Activated CD4-positive, alpha-beta T cell treated with anti-CD3 and anti-CD28 coated beads, Interleukin-2, amount 10 ng/mL, durations not matched to agents 24 days and 14 days (primary cell): ENCODE measurements around the gene TBC1D22B. TPM values are rescaled to one million over a fixed set of nuclear protein-coding genes. Genes with fewer than 3 reads are reported as not detected.
A peak's percentile ranks its signal among the peaks of the same experiment; 100 is the strongest.
"Not testable (repeated sequence)": the region's sequence is repeated elsewhere in the genome, so short reads cannot be mapped to it uniquely, and the experiment has no call there.

Source experiments
- DNase-seq: peaks from one replicate; pipeline ENCODE4 v3.0.0; 2022
- H3K27ac Mint-ChIP-seq: one replicate; pipeline ENCODE4 v1.8.0; 2022; ENCODE audit warnings: mild to moderate bottlenecking, mixed read lengths
- H3K27me3 Mint-ChIP-seq: one replicate; pipeline ENCODE4 v1.8.0; 2022; ENCODE audit warnings: mixed read lengths
- H3K36me3 Mint-ChIP-seq: one replicate; pipeline ENCODE4 v1.8.0; 2022; ENCODE audit warnings: low read depth, mild to moderate bottlenecking, mixed read lengths
- H3K4me1 Mint-ChIP-seq: one replicate; pipeline ENCODE4 v1.8.0; 2021; ENCODE audit warnings: mixed read lengths
- H3K4me3 Mint-ChIP-seq: one replicate; pipeline ENCODE4 v1.8.0; 2022; ENCODE audit warnings: mild to moderate bottlenecking, moderate library complexity, mixed read lengths
- H3K9me3 Mint-ChIP-seq: one replicate; pipeline ENCODE4 v1.8.0; 2021; ENCODE audit warnings: mixed read lengths
- intact Hi-C: fragments of 100-400 bp; cut with micrococcal nuclease; formaldehyde crosslinking; loops from one replicate; pipeline ENCODE4 v1.15.1; 2023
- total RNA-seq: library from RNA; stranded (reverse); gene quantifications from 2 replicates; pipeline ENCODE4 v1.2.3, GENCODE V29; 2022

Gene TBC1D22B
- total RNA-seq, 1 donor from 2014 or later = 18.7 TPM

DNA sequence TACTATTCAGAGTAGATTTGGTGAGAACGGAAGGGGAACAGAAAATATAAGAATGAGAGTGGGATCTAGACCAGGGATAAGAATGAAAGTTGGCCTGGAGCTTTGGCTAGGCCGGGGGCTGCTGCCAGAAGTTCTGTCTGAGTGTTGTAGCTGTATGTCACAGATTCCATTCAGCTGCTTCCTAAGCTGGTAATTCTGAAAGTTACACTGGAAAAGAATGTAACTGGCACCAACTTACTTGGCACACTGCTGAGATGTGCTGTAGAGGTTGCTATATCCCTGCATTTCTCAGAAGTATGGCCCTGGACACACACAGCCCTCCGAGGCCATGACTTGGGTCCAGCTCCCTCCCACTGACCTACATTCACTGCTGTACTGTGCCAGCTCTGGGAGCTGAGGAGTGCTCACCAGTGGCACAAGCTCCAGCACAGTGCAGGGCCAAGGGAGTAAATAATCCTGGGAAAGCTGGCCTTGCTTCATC is 26.1 kb downstream of the TBC1D22B start:
- no peak for DNase-seq
- Mint-ChIP-seq H3K27ac (peak overlapping the region; percentile 56), H3K4me3 (no peak overlapping the region), H3K36me3 (peaks cover 64% of the 10 kb centered on the region), H3K9me3 (no peaks in the 10 kb centered on the region), H3K4me1 (peaks cover 51% of the 10 kb centered on the region), H3K27me3 (no peaks in the 10 kb centered on the region)
- intact Hi-C loops = no loop called here

DNA sequence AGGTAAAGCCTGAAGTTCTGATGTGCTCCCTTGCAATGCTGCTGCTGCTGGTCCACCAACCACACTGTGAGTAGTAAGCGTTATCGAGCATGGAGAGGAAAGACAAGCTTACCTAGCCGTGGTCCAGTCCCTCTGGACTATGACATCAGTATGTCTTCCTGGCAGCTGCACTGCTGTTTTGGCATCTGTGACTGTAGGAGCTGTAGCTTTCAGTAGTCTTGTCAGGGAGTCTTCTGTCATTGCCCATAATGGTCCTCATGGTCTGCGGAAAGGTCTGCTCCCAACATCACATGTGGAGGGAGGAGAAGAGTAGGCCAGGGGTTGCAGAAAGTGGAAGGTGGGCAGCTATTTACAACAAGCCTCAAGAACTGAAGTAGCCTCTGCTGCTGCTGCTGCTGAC is 27.2 kb downstream of the TBC1D22B start:
- Mint-ChIP-seq H3K4me1 (peaks cover 52% of the 10 kb centered on the region), H3K4me3 (no peak overlapping the region), H3K9me3 (no peaks in the 10 kb centered on the region), H3K27me3 (no peaks in the 10 kb centered on the region), H3K27ac (no peak overlapping the region), H3K36me3 (peaks cover 60% of the 10 kb centered on the region)
- intact Hi-C loops = loop anchor here (5.0 kb wide), 1 partner anchor 62 kb away; no protein-coding TSS in a partner anchor
- DNase-seq = no peak

DNA sequence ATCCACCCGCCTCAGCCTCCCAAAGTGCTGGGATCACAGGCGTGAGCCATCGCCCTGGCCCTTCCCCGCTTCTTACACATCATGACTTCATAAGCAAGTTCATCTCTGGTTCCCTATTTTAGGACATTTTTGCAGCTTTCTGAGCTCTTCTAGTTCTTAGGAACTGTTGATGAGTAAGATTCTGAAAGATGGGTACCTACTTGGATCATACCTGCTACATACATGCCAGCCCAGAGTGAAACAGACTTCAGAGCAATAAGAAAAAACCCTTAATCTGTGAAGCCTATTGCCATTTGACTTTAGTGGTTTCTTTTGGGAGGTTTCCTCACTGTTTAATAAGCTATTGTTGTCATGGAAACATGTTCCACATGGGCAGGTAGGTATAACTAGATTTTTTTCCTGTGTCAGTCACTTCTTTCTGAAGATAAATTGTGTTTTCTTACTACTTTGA is 28.3 kb downstream of the TBC1D22B start:
- DNase-seq = no peak
- intact Hi-C loops = loop anchor here (5.0 kb wide), 1 partner anchor 64 kb away; no protein-coding TSS in a partner anchor

DNA sequence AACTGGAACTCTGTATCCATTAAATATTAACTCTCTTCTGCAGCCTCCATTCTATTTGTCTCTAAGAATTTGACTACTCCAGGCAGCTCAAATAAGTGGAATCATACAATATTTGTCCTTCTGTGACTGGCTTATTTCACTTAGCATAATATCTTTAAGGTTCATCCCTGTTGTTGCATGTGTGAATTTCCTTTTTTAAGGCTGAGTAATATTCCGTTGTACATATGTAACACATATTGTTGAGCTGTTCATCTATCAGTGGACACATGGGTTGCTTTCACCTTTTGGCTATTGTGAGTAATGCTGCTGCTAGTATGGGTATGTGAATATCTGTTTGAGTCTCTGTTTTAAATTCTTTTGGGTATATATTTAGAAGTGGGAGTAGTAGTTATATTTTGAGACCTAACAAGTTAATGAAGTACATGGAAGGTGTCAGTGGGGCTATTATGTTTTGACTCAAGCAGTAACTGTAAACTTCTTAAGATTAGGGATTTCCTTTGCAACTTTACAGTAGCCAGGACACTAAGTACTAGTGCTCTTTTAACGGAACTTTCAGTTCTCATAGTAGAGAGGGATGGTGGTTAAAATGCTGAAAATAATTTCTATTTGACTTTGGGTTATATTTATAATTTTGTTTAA is 30.1 kb downstream of the TBC1D22B start:
- no peak overlapping the region for H3K27ac Mint-ChIP-seq

More for the DNA sequence above, 28.3 kb downstream of the TBC1D22B start:
- Mint-ChIP-seq H3K4me1 (peaks cover 48% of the 10 kb centered on the region), H3K36me3 (peaks cover 59% of the 10 kb centered on the region), H3K9me3 (no peaks in the 10 kb centered on the region), H3K27me3 (no peaks in the 10 kb centered on the region), H3K4me3 (no peak overlapping the region), H3K27ac (peak overlapping the region; percentile 68)

DNA sequence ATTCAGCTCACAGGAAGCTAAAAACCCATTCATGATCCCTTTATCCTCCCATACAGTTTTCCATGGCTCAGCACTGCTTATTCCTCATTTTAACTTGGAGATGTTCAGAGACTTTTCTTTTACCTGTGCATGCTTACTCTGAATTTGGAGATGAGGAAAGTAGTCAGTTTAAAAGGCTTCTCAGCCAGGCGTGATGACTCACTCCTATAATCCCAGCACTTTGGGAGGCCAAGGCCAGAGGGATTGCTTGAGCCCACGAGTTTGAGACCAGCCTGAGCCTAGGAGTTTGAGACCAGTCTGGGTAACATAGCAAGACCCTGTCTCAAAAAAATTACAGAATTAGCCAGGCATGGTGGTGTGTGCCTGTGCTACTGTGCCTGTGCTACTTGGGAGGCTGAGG is 30.7 kb downstream of the TBC1D22B start:
- H3K36me3 Mint-ChIP-seq = peaks cover 66% of the 10 kb centered on the region
- no peak overlapping the region for H3K27ac Mint-ChIP-seq
- intact Hi-C loops = loop anchor here (2.0 to 5.0 kb wide), 2 partner anchors 15 to 66 kb away; no protein-coding TSS in a partner anchor

More for the DNA sequence above, 30.1 kb downstream of the TBC1D22B start:
- peak overlapping the region; percentile 16 for H3K4me3 Mint-ChIP-seq
- intact Hi-C loops = loop anchor here (2.0 to 5.0 kb wide), 2 partner anchors 15 to 65 kb away; no protein-coding TSS in a partner anchor
- H3K4me1 Mint-ChIP-seq = peaks cover 45% of the 10 kb centered on the region
- no peaks in the 10 kb centered on the region for H3K9me3 Mint-ChIP-seq
- DNase-seq = no peak
- H3K27me3 Mint-ChIP-seq = no peaks in the 10 kb centered on the region
- peaks cover 70% of the 10 kb centered on the region for H3K36me3 Mint-ChIP-seq

DNA sequence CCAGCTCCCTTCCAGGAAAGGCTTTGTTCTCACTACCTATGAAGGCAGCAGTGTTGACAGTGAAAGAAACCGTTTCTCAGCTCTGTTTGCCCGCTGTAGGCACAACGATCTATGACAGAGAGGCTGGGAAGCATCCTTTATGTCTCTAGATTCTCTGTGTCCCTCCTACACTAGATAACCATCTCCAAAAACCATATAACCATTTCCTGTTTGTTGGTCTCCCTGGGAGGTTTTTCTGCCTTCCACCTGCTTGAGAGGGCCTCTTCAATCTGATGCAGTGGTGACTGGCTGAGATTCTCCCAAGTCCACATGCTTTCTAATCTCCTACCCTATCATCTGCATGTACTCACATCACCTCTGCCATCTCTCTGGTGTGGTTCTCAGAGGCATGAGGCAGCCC is 32.4 kb downstream of the TBC1D22B start:
- peak; percentile 90 for DNase-seq
- peaks cover 45% of the 10 kb centered on the region for H3K4me1 Mint-ChIP-seq
- H3K9me3 Mint-ChIP-seq = no peaks in the 10 kb centered on the region
- peaks cover 62% of the 10 kb centered on the region for H3K36me3 Mint-ChIP-seq
- peak overlapping the region; percentile 93 for H3K27ac Mint-ChIP-seq
- H3K4me3 Mint-ChIP-seq = peak overlapping the region; percentile 61
- H3K27me3 Mint-ChIP-seq = no peaks in the 10 kb centered on the region
- intact Hi-C loops = loop anchor here (1.0 to 5.0 kb wide), 5 partner anchors 17 to 118 kb away; partner anchors contain the start of gene PIM1

More for the DNA sequence above, 30.7 kb downstream of the TBC1D22B start:
- H3K9me3 Mint-ChIP-seq = no peaks in the 10 kb centered on the region
- H3K4me3 Mint-ChIP-seq = no peak overlapping the region
- DNase-seq = no peak
- H3K4me1 Mint-ChIP-seq = peaks cover 44% of the 10 kb centered on the region
- no peaks in the 10 kb centered on the region for H3K27me3 Mint-ChIP-seq

DNA sequence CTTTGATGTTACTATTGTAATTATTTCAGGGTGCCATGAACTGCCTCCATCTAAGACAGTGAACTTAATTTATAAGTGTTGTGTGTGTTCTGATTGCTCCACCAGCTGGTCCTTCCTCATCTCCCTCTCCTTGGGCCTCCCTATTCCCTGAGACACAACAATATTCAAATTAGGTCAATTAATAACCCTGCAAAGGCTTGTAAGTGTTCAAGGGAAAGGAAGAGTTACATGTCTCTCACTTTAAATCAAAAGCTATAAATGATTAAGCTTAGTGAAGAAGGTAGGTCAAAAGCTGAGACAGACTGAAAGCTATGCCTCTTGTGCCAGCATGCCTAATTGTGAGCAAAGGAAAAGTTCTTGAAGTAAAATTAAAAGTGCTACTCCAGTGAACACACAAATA is 35.9 kb downstream of the TBC1D22B start:
- H3K4me1 Mint-ChIP-seq = peaks cover 33% of the 10 kb centered on the region
- intact Hi-C loops = loop anchor here (5.0 kb wide), 1 partner anchor 121 kb away; the partner anchor contains the start of gene PIM1
- H3K36me3 Mint-ChIP-seq = peaks cover 61% of the 10 kb centered on the region
- no peak overlapping the region for H3K4me3 Mint-ChIP-seq
- peaks cover 3% of the 10 kb centered on the region for H3K9me3 Mint-ChIP-seq
- no peak overlapping the region for H3K27ac Mint-ChIP-seq
- no peaks in the 10 kb centered on the region for H3K27me3 Mint-ChIP-seq
- DNase-seq = no peak

DNA sequence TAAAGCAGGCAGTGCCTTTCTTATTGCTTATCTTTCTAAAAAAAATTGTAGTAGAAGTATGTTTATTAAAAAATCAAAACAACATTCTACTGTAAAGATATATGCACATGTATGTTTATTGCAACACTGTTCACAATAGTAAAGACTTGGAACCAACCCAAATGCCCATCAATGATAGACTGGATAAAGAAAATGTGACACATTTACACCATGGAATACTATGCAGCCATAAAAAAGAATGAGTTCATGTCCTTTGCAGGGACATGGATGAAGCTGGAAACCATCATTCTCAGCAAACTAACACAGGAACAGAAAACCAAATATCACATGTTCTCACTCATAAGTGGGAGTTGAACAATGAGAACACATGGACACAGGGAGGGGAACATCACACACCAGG is 40.1 kb downstream of the TBC1D22B start:
- Mint-ChIP-seq H3K36me3 (peaks cover 61% of the 10 kb centered on the region), H3K4me1 (peaks cover 10% of the 10 kb centered on the region)
- H3K9me3 Mint-ChIP-seq, intact Hi-C loops, H3K27ac Mint-ChIP-seq, H3K27me3 Mint-ChIP-seq, H3K4me3 Mint-ChIP-seq, DNase-seq: not testable (repeated sequence)

DNA sequence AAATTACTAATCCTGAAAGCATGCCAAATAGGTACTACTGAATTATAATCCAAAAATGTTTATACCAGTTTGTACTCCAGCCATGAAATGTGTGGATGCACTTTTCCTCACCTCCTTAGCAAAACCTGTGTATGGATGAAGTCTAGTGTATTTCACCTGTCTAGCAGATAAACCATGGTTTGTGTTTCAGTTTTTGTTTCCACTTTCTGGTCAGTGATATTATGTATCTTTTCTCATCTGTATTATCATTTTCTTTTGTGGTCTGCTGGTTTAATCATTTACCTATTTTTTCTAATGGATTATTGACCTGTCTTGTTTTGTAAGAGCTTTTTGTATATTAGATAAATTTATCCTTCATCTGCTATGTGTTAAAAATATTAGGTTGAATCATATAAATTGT is 41.4 kb downstream of the TBC1D22B start:
- Mint-ChIP-seq H3K4me3 (no peak overlapping the region), H3K4me1 (peaks cover 15% of the 10 kb centered on the region), H3K9me3 (peaks cover 3% of the 10 kb centered on the region), H3K27ac (no peak overlapping the region), H3K36me3 (peaks cover 63% of the 10 kb centered on the region), H3K27me3 (no peaks in the 10 kb centered on the region)
- DNase-seq = no peak
- intact Hi-C loops = no loop called here

DNA sequence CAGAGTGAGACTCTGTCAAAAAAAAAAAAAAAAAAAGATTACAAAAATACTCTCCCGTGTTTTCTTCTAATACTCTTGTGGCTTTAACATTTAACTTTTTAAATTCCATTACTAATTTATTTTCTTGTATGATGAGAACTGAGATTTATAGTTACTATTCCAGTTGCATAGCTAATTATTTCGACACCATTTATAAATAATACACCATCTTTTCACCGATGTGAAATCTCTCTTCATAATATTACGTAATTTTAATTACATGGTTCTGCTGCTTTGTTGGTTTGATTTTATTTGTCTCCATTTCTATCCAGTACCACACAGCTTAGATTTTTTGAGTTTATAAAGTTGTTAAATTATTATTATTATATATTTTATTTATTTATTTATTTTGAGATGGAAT is 42.4 kb downstream of the TBC1D22B start:
- DNase-seq = no peak
- no peak overlapping the region for H3K4me3 Mint-ChIP-seq
- intact Hi-C loops = no loop called here
- no peak overlapping the region for H3K27ac Mint-ChIP-seq
- peaks cover 68% of the 10 kb centered on the region for H3K36me3 Mint-ChIP-seq
- H3K9me3 Mint-ChIP-seq = peaks cover 3% of the 10 kb centered on the region
- peaks cover 20% of the 10 kb centered on the region for H3K4me1 Mint-ChIP-seq
- H3K27me3 Mint-ChIP-seq = no peaks in the 10 kb centered on the region

DNA sequence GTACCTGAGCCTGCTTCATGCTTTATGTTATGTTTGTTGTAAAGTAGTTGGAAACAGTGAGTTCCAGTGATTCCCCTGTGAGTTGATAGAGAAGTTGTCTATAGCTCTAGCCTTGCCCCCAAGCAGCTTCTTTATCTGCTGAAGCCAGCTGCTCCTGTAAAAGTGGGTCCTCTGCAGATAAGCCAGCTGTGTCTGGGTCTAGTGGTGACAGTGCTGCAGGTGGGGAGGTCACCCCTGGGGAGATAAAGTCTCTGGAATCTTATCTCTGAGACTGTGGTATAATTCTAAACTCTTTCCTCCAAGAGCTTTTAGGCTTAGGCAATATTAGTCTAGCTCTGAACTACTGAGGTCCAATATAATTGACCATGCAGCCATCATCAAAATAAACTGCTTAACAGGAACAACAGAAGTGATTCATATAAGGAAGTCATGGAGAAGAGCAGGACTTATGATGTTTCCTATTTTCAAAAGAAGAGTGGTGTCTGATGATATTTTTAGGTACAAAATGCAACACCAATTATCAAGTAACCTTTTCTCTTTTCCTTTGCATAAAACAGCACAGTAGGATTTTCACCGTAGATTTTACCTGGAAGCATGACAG is 44.6 kb downstream of the TBC1D22B start:
- peaks cover 3% of the 10 kb centered on the region for H3K9me3 Mint-ChIP-seq
- intact Hi-C loops = no loop called here
- H3K4me3 Mint-ChIP-seq = no peak overlapping the region
- DNase-seq = no peak
- peaks cover 62% of the 10 kb centered on the region for H3K36me3 Mint-ChIP-seq
- H3K27ac Mint-ChIP-seq = no peak overlapping the region
- no peaks in the 10 kb centered on the region for H3K27me3 Mint-ChIP-seq
- H3K4me1 Mint-ChIP-seq = peaks cover 23% of the 10 kb centered on the region

DNA sequence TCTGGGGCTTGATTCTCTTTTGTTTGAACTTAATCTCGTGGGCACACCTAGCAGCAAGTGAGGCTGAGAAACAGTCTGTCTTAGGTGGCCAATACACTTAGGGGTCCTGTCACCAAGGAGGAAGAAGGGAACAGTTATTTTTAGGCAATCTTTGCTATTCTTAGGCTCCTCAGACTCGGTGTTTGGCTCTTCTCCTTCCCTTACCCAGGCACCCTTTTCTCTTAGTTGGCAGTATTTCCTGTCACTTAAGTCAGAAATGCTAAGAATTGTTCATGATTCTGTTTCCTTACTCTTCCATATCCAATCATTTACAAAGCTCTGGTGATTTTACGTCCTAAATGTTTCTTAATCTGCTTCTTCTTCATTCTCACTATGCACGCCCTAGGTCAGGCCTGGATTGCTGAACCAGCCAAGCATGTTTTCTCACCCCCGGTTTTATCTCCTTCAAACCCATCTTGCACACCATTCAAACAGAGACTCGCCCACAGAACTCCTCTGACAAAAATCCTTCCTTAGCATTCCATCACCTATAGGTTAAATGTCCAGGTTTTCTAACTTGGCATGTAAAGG is 45.6 kb downstream of the TBC1D22B start:
- H3K4me1 Mint-ChIP-seq = peaks cover 23% of the 10 kb centered on the region
- H3K27ac Mint-ChIP-seq = peak overlapping the region; percentile 11
- no peak for DNase-seq
- H3K4me3 Mint-ChIP-seq = no peak overlapping the region
- peaks cover 55% of the 10 kb centered on the region for H3K36me3 Mint-ChIP-seq
- H3K9me3 Mint-ChIP-seq = no peaks in the 10 kb centered on the region
- H3K27me3 Mint-ChIP-seq = no peaks in the 10 kb centered on the region
- intact Hi-C loops = no loop called here

DNA sequence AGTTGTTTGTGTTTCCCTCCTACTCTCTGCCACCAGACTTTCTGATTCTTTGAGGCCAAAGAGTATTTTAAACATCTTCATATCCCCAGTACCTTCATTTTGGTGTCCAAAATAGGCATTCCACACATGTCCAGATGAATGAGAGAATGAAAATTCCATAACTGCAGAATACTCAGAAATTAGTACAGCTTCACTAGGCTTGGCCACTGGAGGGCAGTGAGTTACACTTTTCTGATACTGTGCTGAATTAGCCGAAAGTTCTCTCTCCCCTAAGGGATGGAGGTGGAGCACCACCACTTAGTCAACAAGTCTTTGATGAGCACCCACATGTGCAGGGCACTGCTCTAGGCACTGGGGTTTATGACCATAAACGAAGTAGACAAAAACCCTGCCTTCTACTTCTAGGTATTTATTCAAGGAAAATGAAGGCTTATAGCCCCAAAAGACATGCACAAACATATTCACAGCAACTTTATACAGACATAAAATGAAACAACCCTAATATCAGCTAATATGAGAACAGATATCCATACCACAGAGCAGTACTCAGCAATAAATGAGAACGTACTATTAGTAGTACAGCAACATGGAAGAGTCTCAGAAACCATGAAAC is 46.4 kb downstream of the TBC1D22B start:
- H3K4me1 Mint-ChIP-seq = peaks cover 23% of the 10 kb centered on the region
- H3K36me3 Mint-ChIP-seq = peaks cover 53% of the 10 kb centered on the region
- H3K27ac Mint-ChIP-seq = no peak overlapping the region
- no peaks in the 10 kb centered on the region for H3K27me3 Mint-ChIP-seq
- H3K9me3 Mint-ChIP-seq = no peaks in the 10 kb centered on the region
- DNase-seq = peak; percentile 72
- intact Hi-C loops = no loop called here
- no peak overlapping the region for H3K4me3 Mint-ChIP-seq
